Activated naive CD4-positive, alpha-beta T cell treated with anti-CD3 and anti-CD28 coated beads, Interleukin-2, amount 10 ng/mL, durations not matched to agents 7 days and 5 days (primary cell): ENCODE results near the gene ARMC6.
"Not testable (repeated sequence)": the region's sequence is repeated elsewhere in the genome, so short reads cannot be mapped to it uniquely, and the experiment has no call there.

Source experiments
- CTCF ChIA-PET: fragments of 350-600 bp; sonication (Branson Sonifier 250); formaldehyde crosslinking; loops from one replicate; lab custom pipeline; 2021; ENCODE audit warnings: antibody characterized with exemption; lab: Charles Lee
- DNase-seq: peaks from one replicate; pipeline ENCODE4 v3.0.0-alpha.2; 2020
- H3K27ac Mint-ChIP-seq: one replicate; pipeline ENCODE4 v1.8.0; 2021; ENCODE audit warnings: mild to moderate bottlenecking, moderate library complexity, mixed read lengths
- H3K27me3 Mint-ChIP-seq: one replicate; pipeline ENCODE4 v1.8.0; 2021; ENCODE audit warnings: mild to moderate bottlenecking, mixed read lengths
- H3K36me3 Mint-ChIP-seq: one replicate; pipeline ENCODE4 v1.8.0; 2021; ENCODE audit warnings: mixed read lengths
- H3K4me1 Mint-ChIP-seq: one replicate; pipeline ENCODE4 v1.8.0; 2021; ENCODE audit warnings: mixed read lengths
- H3K4me3 Mint-ChIP-seq: one replicate; pipeline ENCODE4 v1.8.0; 2021; ENCODE audit warnings: mild to moderate bottlenecking, moderate library complexity, mixed read lengths
- H3K9me3 Mint-ChIP-seq: one replicate; pipeline ENCODE4 v1.8.0; 2021; ENCODE audit warnings: mixed read lengths

The ARMC6 gene

DNA sequence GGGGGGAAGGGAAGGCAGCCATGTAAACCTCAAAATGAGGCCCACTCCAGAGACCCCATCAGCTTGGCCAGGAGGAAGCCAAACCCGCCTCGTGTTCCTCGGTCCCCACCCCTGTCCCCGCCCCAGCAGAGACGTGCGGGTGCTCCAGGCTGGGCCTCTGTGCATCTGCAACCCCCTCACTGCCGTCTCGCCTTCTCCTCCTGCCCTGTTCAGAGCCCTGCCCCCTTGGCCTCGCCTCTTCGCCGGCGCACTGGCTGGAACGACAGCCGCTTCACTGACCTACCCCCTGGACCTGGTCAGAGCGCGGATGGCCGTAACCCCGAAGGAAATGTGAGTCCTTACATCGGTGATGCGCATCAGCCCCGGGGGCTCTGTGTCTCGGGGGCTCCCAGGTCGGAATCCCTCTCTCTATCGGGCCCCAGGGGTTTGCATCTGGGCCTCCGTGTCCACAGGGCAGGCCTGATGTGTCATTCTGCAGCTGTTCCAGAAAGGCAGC lies 72.7 kb downstream of the ARMC6 start:
- CTCF ChIA-PET = interaction anchor here (1.3 kb wide), 1 partner anchor 10 kb away, joined by 3 read pairs; no protein-coding TSS in a partner anchor
- Mint-ChIP-seq H3K4me3 (no peak overlapping the region), H3K36me3 (no peaks in the 10 kb centered on the region), H3K27ac (no peak overlapping the region), H3K27me3 (no peaks in the 10 kb centered on the region), H3K9me3 (no peaks in the 10 kb centered on the region), H3K4me1 (no peaks in the 10 kb centered on the region)
- no peak for DNase-seq

DNA sequence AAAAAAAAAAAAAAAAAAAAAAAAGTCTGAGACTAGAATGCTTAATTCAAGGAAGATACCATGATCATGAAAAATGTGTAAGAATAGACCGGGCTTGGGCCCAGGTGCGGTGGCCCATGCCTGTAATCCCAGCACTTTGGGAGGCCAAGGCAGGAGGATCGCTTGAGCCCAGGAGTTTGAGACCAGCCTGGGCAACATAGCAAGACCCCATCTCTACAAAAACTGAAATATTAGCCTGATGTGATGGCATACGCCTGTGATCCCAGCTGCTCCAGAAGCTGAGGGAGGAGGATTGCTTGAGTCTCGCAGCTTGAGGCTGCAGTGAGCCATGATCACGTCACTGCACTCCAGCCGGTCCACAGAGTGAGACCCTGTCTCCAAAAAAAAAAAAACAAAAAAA lies 73.5 kb downstream of the ARMC6 start:
- H3K4me1 Mint-ChIP-seq, CTCF ChIA-PET, H3K4me3 Mint-ChIP-seq, DNase-seq, H3K27me3 Mint-ChIP-seq, H3K9me3 Mint-ChIP-seq, H3K27ac Mint-ChIP-seq, H3K36me3 Mint-ChIP-seq: not testable (repeated sequence)

DNA sequence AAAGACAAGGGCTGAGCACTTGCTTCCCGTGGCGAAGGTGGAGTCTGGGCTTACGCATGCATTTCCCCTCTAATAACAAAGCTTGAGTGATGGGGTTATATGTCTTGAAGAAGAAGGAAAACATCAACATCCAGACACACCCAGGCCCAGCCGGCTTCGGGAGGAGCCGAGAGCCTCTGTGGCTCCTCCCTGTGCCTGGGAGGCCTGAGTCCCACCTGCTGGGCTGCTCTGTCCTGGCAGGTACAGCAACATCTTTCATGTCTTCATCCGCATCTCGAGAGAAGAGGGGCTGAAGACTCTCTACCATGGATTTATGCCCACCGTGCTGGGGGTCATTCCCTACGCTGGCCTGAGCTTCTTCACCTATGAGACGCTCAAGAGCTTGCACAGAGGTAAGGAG lies 74.3 kb downstream of the ARMC6 start:
- DNase-seq = no peak
- Mint-ChIP-seq H3K4me1 (no peaks in the 10 kb centered on the region), H3K9me3 (no peaks in the 10 kb centered on the region), H3K27ac (no peak overlapping the region), H3K4me3 (no peak overlapping the region), H3K36me3 (no peaks in the 10 kb centered on the region), H3K27me3 (no peaks in the 10 kb centered on the region)
- CTCF ChIA-PET = no interaction called here
